ENCODE results near the gene EBNA1BP2.

Gene EBNA1BP2

GRCh38 chr1:43121256-43121900 lies 50.7 kb downstream of the EBNA1BP2 start:
- TF ChIP-seq CTCF (IDR thresholded peaks at IDR 0.05): no peak
- TF ChIP-seq ZFX (IDR thresholded peaks at IDR 0.05; ENCODE audit: borderline replicate concordance): no peak
- peak overlapping the region; percentile 74 for H3K27ac ChIP-seq

GRCh38 chr1:43119928-43120586 lies 52.0 kb downstream of the EBNA1BP2 start:
- peak overlapping the region; percentile 74 for H3K27ac ChIP-seq
